Hepatocyte (in vitro differentiated cells): ENCODE data around the gene LARP1.
"Not testable (repeated sequence)": the region's sequence is repeated elsewhere in the genome, so short reads cannot be mapped to it uniquely, and the experiment has no call there.

ENCODE experiments used
- EZH2phosphoT487 ChIP-seq: fragments of 200-600 bp; sonication (generic); IDR thresholded peaks from one replicate; pipeline ENCODE4 v1.6.1; 2018; ENCODE audit warnings: antibody characterized with exemption, mild to moderate bottlenecking, low read depth, moderate library complexity; ENCODE audit not compliant: unreplicated experiment, severe bottlenecking
- TF ChIP-seq, protein P1 (sequence below): fragments of 200-600 bp; sonication (generic); IDR thresholded peaks from 2 replicates; pipeline ENCODE4 v1.5.1; 2016; ENCODE audit warnings: antibody characterized with exemption, mild to moderate bottlenecking; ENCODE audit not compliant: poor library complexity

- TF ChIP-seq, protein P1, sequence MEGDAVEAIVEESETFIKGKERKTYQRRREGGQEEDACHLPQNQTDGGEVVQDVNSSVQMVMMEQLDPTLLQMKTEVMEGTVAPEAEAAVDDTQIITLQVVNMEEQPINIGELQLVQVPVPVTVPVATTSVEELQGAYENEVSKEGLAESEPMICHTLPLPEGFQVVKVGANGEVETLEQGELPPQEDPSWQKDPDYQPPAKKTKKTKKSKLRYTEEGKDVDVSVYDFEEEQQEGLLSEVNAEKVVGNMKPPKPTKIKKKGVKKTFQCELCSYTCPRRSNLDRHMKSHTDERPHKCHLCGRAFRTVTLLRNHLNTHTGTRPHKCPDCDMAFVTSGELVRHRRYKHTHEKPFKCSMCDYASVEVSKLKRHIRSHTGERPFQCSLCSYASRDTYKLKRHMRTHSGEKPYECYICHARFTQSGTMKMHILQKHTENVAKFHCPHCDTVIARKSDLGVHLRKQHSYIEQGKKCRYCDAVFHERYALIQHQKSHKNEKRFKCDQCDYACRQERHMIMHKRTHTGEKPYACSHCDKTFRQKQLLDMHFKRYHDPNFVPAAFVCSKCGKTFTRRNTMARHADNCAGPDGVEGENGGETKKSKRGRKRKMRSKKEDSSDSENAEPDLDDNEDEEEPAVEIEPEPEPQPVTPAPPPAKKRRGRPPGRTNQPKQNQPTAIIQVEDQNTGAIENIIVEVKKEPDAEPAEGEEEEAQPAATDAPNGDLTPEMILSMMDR, result not testable (repeated sequence)
- TF ChIP-seq EZH2phosphoT487, result not testable (repeated sequence)
Measured at GRCh38 chr5:154736372-154736771, 18.8 kb upstream of the LARP1 start.
